ENCODE results near the gene PRSS56.

PRSS56 gene

GRCh38 chr2:232516551-232516950 lies 3.6 kb upstream of the PRSS56 start:
- Histone ChIP-seq H3K4me3 (ENCODE audit: low read depth in 1 of 5, low read length in 5 of 5) (no peak overlapping the region), H3K4me1 (ENCODE audit: control insufficient read depth in 5 of 5, insufficient read depth in 5 of 5, low read length in 5 of 5) (no peaks in the 10 kb centered on the region), H3K9ac (ENCODE audit: low read length in 5 of 5) (no peak overlapping the region), H3K36me3 (ENCODE audit: control insufficient read depth in 5 of 5, insufficient read depth in 5 of 5, low read length in 5 of 5) (no peaks in the 10 kb centered on the region), H3K9me3 (ENCODE audit: control insufficient read depth in 5 of 5, low read length in 5 of 5) (no peaks in the 10 kb centered on the region), H3K27ac (ENCODE audit: low read depth, low read length) (no peak overlapping the region), H3K27me3 (ENCODE audit: control insufficient read depth in 5 of 5, insufficient read depth in 4 of 5, low read length in 5 of 5) (peaks cover 14 to 47% (median 34%) of the 10 kb centered on the region in 5 donors)

- Histone ChIP-seq H3K36me3 (ENCODE audit: control insufficient read depth in 5 of 5, insufficient read depth in 5 of 5, low read length in 5 of 5) (no peaks in the 10 kb centered on the region), H3K9me3 (ENCODE audit: control insufficient read depth in 5 of 5, low read length in 5 of 5) (no peaks in the 10 kb centered on the region), H3K27me3 (ENCODE audit: control insufficient read depth in 5 of 5, insufficient read depth in 4 of 5, low read length in 5 of 5) (peaks cover 27 to 50% (median 39%) of the 10 kb centered on the region in 5 donors), H3K4me1 (ENCODE audit: control insufficient read depth in 5 of 5, insufficient read depth in 5 of 5, low read length in 5 of 5) (peaks cover 0 to 18% (median 16%) of the 10 kb centered on the region in 5 donors), H3K4me3 (ENCODE audit: low read depth in 1 of 5, low read length in 5 of 5) (no peak overlapping the region), H3K27ac (ENCODE audit: low read depth, low read length) (no peak overlapping the region), H3K9ac (ENCODE audit: low read length in 5 of 5) (no peak overlapping the region)
These were observed 1.3 kb upstream of the PRSS56 start for GRCh38 chr2:232518844-232519243.

GRCh38 chr2:232520489-232520888 lies 301 bp downstream of the PRSS56 start:
- H3K9ac ChIP-seq (ENCODE audit: low read length in 5 of 5) = no peak overlapping the region
- peaks cover 35 to 58% (median 48%) of the 10 kb centered on the region in 5 donors for H3K27me3 ChIP-seq (ENCODE audit: control insufficient read depth in 5 of 5, insufficient read depth in 4 of 5, low read length in 5 of 5)
- peaks cover 0 to 29% (median 26%) of the 10 kb centered on the region in 5 donors for H3K4me1 ChIP-seq (ENCODE audit: control insufficient read depth in 5 of 5, insufficient read depth in 5 of 5, low read length in 5 of 5)
- H3K9me3 ChIP-seq (ENCODE audit: control insufficient read depth in 5 of 5, low read length in 5 of 5) = no peaks in the 10 kb centered on the region
- H3K4me3 ChIP-seq (ENCODE audit: low read depth in 1 of 5, low read length in 5 of 5) = no peak overlapping the region
- no peaks in the 10 kb centered on the region for H3K36me3 ChIP-seq (ENCODE audit: control insufficient read depth in 5 of 5, insufficient read depth in 5 of 5, low read length in 5 of 5)
- H3K27ac ChIP-seq (ENCODE audit: low read depth, low read length) = no peak overlapping the region

- Histone ChIP-seq H3K27ac (ENCODE audit: low read depth, low read length) (no peak overlapping the region), H3K9ac (ENCODE audit: low read length in 5 of 5) (no peak overlapping the region), H3K4me1 (ENCODE audit: control insufficient read depth in 5 of 5, insufficient read depth in 5 of 5, low read length in 5 of 5) (peaks cover 0 to 31% (median 28%) of the 10 kb centered on the region in 5 donors), H3K36me3 (ENCODE audit: control insufficient read depth in 5 of 5, insufficient read depth in 5 of 5, low read length in 5 of 5) (no peaks in the 10 kb centered on the region), H3K27me3 (ENCODE audit: control insufficient read depth in 5 of 5, insufficient read depth in 4 of 5, low read length in 5 of 5) (peaks cover 35 to 59% (median 48%) of the 10 kb centered on the region in 5 donors), H3K4me3 (ENCODE audit: low read depth in 1 of 5, low read length in 5 of 5) (no peak overlapping the region), H3K9me3 (ENCODE audit: control insufficient read depth in 5 of 5, low read length in 5 of 5) (no peaks in the 10 kb centered on the region)
These were observed 910 bp downstream of the PRSS56 start for GRCh38 chr2:232521098-232521497.

- Histone ChIP-seq H3K9me3 (ENCODE audit: control insufficient read depth in 5 of 5, low read length in 5 of 5) (no peaks in the 10 kb centered on the region), H3K36me3 (ENCODE audit: control insufficient read depth in 5 of 5, insufficient read depth in 5 of 5, low read length in 5 of 5) (no peaks in the 10 kb centered on the region), H3K27me3 (ENCODE audit: control insufficient read depth in 5 of 5, insufficient read depth in 4 of 5, low read length in 5 of 5) (peaks cover 35 to 66% (median 52%) of the 10 kb centered on the region in 5 donors), H3K27ac (ENCODE audit: low read depth, low read length) (no peak overlapping the region), H3K9ac (ENCODE audit: low read length in 5 of 5) (no peak overlapping the region), H3K4me3 (ENCODE audit: low read depth in 1 of 5, low read length in 5 of 5) (peak overlapping the region in 3 of 5 donors; percentile 14 to 47 (median 46)), H3K4me1 (ENCODE audit: control insufficient read depth in 5 of 5, insufficient read depth in 5 of 5, low read length in 5 of 5) (peaks cover 0 to 31% (median 28%) of the 10 kb centered on the region in 5 donors)
These were observed 1.9 kb downstream of the PRSS56 start for GRCh38 chr2:232521959-232522622.

GRCh38 chr2:232522623-232523401 lies 2.6 kb downstream of the PRSS56 start:
- peaks cover 0 to 31% (median 28%) of the 10 kb centered on the region in 5 donors for H3K4me1 ChIP-seq (ENCODE audit: control insufficient read depth in 5 of 5, insufficient read depth in 5 of 5, low read length in 5 of 5)
- H3K36me3 ChIP-seq (ENCODE audit: control insufficient read depth in 5 of 5, insufficient read depth in 5 of 5, low read length in 5 of 5) = no peaks in the 10 kb centered on the region
- peaks cover 35 to 65% (median 51%) of the 10 kb centered on the region in 5 donors for H3K27me3 ChIP-seq (ENCODE audit: control insufficient read depth in 5 of 5, insufficient read depth in 4 of 5, low read length in 5 of 5)
- H3K4me3 ChIP-seq (ENCODE audit: low read depth in 1 of 5, low read length in 5 of 5) = no peak overlapping the region
- no peak overlapping the region for H3K27ac ChIP-seq (ENCODE audit: low read depth, low read length)
- H3K9me3 ChIP-seq (ENCODE audit: control insufficient read depth in 5 of 5, low read length in 5 of 5) = no peaks in the 10 kb centered on the region
- no peak overlapping the region for H3K9ac ChIP-seq (ENCODE audit: low read length in 5 of 5)

- H3K9me3 ChIP-seq (ENCODE audit: control insufficient read depth in 5 of 5, low read length in 5 of 5) = no peaks in the 10 kb centered on the region
- H3K27me3 ChIP-seq (ENCODE audit: control insufficient read depth in 5 of 5, insufficient read depth in 4 of 5, low read length in 5 of 5) = peaks cover 35 to 65% (median 56%) of the 10 kb centered on the region in 5 donors
- no peak overlapping the region for H3K9ac ChIP-seq (ENCODE audit: low read length in 5 of 5)
These were observed 3.2 kb downstream of the PRSS56 start for GRCh38 chr2:232523402-232523681.

GRCh38 chr2:232523682-232524597 lies 3.8 kb downstream of the PRSS56 start:
- Histone ChIP-seq H3K9ac (ENCODE audit: low read length in 5 of 5) (no peak overlapping the region), H3K36me3 (ENCODE audit: control insufficient read depth in 5 of 5, insufficient read depth in 5 of 5, low read length in 5 of 5) (no peaks in the 10 kb centered on the region), H3K9me3 (ENCODE audit: control insufficient read depth in 5 of 5, low read length in 5 of 5) (no peaks in the 10 kb centered on the region), H3K4me3 (ENCODE audit: low read depth in 1 of 5, low read length in 5 of 5) (peak overlapping the region in 3 of 5 donors; percentile 18 to 56 (median 46)), H3K4me1 (ENCODE audit: control insufficient read depth in 5 of 5, insufficient read depth in 5 of 5, low read length in 5 of 5) (peaks cover 0 to 31% (median 28%) of the 10 kb centered on the region in 5 donors), H3K27ac (ENCODE audit: low read depth, low read length) (no peak overlapping the region), H3K27me3 (ENCODE audit: control insufficient read depth in 5 of 5, insufficient read depth in 4 of 5, low read length in 5 of 5) (peaks cover 31 to 70% (median 56%) of the 10 kb centered on the region in 5 donors)

More at GRCh38 chr2:232523402-232523681, 3.2 kb downstream of the PRSS56 start:
- H3K4me3 ChIP-seq (ENCODE audit: low read depth in 1 of 5, low read length in 5 of 5) = peak overlapping the region in 1 of 5 donors; percentile 56
- no peaks in the 10 kb centered on the region for H3K36me3 ChIP-seq (ENCODE audit: control insufficient read depth in 5 of 5, insufficient read depth in 5 of 5, low read length in 5 of 5)
- peaks cover 0 to 31% (median 28%) of the 10 kb centered on the region in 5 donors for H3K4me1 ChIP-seq (ENCODE audit: control insufficient read depth in 5 of 5, insufficient read depth in 5 of 5, low read length in 5 of 5)
- H3K27ac ChIP-seq (ENCODE audit: low read depth, low read length) = no peak overlapping the region

- no peak overlapping the region for H3K4me3 ChIP-seq (ENCODE audit: low read depth in 1 of 5, low read length in 5 of 5)
- H3K36me3 ChIP-seq (ENCODE audit: control insufficient read depth in 5 of 5, insufficient read depth in 5 of 5, low read length in 5 of 5) = no peaks in the 10 kb centered on the region
- H3K9ac ChIP-seq (ENCODE audit: low read length in 5 of 5) = no peak overlapping the region
- H3K27me3 ChIP-seq (ENCODE audit: control insufficient read depth in 5 of 5, insufficient read depth in 4 of 5, low read length in 5 of 5) = peaks cover 33 to 67% (median 53%) of the 10 kb centered on the region in 5 donors
- H3K9me3 ChIP-seq (ENCODE audit: control insufficient read depth in 5 of 5, low read length in 5 of 5) = no peaks in the 10 kb centered on the region
- H3K4me1 ChIP-seq (ENCODE audit: control insufficient read depth in 5 of 5, insufficient read depth in 5 of 5, low read length in 5 of 5) = peaks cover 0 to 31% (median 28%) of the 10 kb centered on the region in 5 donors
- no peak overlapping the region for H3K27ac ChIP-seq (ENCODE audit: low read depth, low read length)
These were observed 4.6 kb downstream of the PRSS56 start for GRCh38 chr2:232524771-232525170.
